Myocyte (in vitro differentiated cells): ENCODE results near the gene ZBTB25. TPM values are rescaled to one million over a fixed set of nuclear protein-coding genes. Genes with fewer than 3 reads are reported as not detected.

Experiments
- DNase-seq: peaks from one replicate; pipeline ENCODE4 v3.0.0-alpha.2; 2012; ENCODE audit warnings: low read depth
- total RNA-seq: library from RNA; depleted of rRNA; stranded (reverse); fragments of >200 nt; gene quantifications from 2 replicates; pipeline ENCODE4 v1.2.3, GENCODE V29; 2014

The ZBTB25 gene
- total RNA-seq, 1 donor from 2014 or later = 5.5 TPM

DNA sequence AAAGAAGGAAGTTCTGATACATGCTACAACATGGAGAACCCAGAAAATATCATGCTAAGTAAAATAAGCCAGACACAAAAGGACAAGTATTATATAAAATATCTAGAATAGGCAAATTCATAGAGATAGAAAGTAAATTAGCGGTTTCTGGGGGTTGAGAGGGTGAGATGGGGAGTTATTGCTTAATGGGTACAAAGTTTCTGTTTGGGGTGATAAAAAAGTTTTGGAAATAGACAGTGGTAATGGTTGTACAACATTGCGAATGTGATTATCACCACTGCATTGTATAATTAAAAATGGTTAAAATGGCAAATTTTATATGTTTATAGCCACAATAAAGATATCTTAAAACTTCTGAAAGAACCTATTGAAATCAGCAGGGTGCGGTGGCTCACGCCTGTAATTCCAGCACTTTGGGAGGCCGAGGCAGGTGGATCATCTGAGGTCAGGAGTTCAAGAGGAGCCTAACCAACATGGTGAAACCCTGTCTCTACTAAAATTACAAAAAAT, 15.0 kb downstream of the ZBTB25 start:
- no peak for DNase-seq

- peak; percentile 46 for DNase-seq
These were observed 24.9 kb downstream of the ZBTB25 start for GRCh38 chr14:64478634-64479250.

- no peak for DNase-seq
These were observed 27.2 kb downstream of the ZBTB25 start for GRCh38 chr14:64476438-64476837.

- DNase-seq = no peak
These were observed 27.9 kb downstream of the ZBTB25 start for GRCh38 chr14:64475585-64476273.

- no peak for DNase-seq
These were observed 28.9 kb downstream of the ZBTB25 start for GRCh38 chr14:64474698-64475097.

DNA sequence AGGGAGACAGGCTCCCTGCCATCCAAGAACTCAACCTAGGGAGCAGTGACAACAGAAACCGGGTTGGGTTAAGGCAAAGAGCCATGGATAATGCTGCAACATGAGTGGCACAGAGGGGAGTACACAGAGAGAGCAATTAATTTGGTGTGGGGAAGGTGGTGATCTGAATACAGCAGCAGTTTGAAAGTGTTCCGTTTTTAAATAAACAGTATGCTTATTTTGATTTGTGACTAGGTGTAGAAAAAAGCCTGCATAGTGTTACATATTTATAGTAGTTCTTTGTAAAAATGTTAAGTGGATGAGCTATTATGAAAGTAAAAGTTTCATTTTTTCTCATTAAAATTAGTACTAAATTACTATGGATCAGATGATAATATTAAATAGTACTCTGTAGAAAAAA, 29.6 kb downstream of the ZBTB25 start:
- no peak for DNase-seq

GRCh38 chr14:64468451-64468850, 35.2 kb downstream of the ZBTB25 start:
- no peak for DNase-seq

DNA sequence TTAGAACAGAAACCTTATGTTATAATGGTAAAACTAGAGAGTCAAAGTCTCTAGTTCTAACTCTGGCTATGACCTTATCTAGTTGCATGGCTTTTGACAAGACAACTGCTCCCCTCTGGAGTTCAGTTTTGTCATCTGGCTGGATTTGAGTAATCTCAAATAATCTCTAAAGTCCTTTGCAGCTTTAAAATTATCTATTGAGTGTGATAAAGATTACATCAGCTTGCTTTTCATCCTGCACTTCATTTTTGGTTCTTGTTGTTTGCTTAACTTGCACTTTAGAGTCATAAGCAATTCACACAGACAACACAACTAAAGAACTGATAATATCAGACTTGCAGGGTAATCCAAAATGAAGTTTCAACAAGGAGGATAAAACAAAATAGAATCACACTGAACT, 36.1 kb downstream of the ZBTB25 start:
- no peak for DNase-seq

DNA sequence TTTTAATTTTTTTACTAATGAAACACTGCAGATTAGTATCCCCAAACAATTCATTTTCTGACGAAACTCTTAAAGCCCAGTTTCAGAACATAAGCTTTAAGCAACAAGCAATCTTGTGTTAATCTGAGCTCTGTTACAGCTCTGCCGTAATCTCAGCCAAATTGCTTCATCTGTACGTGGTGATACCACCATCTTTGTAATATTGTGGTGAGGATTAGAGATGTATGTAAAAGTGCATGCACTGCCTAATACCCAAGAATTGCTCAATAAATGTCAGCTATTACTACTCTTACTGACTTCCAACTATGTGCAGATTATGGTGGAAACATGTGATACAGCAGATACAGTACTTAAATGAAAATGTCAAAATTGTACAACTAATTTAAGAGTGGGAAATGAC, 36.5 kb downstream of the ZBTB25 start:
- DNase-seq = no peak

DNA sequence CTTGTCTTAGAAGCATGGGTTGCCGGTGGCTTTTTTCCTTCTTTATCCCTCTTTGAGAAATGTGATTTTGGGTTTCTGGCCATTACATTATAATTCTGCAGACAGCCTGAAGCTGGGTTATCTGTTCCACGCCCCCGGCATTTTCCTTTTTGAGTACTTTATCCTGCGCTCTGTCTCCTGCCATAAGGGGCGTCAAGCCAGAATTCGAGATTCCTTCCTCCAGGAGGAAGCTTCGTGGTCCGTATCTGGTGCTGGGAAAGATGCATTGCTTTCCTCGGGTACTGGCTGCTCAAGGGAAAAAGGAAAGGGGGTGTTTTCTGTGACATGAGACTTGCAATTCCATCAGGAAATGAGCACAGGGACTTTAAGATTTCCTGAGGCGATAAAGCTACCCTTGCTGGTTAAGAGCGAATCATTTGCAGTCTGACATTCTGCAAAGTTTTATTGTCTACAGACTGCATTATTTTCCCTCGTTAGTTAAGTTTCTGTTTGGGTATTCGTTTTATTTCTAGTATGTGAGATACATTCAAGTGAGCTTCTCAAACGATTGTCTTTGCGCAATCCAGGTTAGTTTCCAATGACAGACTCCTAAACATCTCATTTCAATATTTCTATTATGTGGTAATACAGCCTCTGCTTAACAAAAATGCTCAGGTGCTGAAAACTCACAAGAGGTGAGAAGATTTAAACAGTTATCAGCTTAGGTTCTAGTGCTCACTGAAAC, 37.6 kb downstream of the ZBTB25 start:
- DNase-seq = peak; percentile 31

GRCh38 chr14:64465191-64465822, 38.3 kb downstream of the ZBTB25 start, which contains the start of gene AKAP5:
TSS of gene AKAP5 (plus strand) at chr14:64465499. CDS start at chr14:64468395, 2,896 bp downstream.
- peak; percentile 39 for DNase-seq

- DNase-seq = no peak
These were observed 39.0 kb downstream of the ZBTB25 start for GRCh38 chr14:64464651-64465050.

DNA sequence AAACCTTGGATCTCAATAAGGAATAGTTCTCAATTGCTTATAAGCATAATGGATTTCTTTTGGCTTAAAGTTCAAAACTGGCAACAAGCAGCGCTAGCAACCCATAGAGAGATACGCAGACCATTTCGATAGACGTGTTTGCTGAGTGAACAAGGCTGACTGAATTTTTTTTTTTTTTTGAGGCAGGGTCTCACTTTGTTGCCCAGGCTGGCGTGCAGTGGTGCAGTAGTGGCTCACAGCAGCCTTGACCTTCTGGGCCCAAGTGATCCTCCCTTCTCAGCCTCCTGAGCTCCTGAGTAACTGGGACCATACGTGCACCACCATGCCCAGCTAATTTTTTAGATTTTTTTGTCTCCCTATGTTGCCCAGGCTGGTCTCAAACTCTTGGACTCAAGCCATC, 39.8 kb downstream of the ZBTB25 start:
- no peak for DNase-seq

DNA sequence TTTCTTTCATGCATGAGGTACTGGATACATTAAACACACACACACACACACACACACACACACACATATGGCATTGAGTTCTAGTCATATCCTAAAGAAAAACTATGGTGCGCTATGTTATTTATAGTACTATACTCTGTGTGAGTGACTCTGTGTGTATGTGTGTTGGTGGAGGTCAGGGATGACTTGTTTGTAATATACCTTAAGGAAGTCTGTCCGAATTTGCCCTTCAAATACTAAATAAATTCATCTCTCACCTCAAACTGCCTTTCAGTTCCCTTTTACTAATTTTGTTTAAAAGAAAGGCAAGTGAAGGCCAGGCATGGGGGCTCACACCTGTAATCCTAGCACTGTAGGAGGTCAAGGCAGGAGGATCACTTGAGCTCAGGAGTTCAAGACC, 40.4 kb downstream of the ZBTB25 start:
- DNase-seq = no peak

GRCh38 chr14:64461221-64461620, 42.4 kb downstream of the ZBTB25 start:
- no peak for DNase-seq

- no peak for DNase-seq
These were observed 44.1 kb downstream of the ZBTB25 start for GRCh38 chr14:64459405-64460136.

- DNase-seq = no peak
These were observed 49.0 kb downstream of the ZBTB25 start for GRCh38 chr14:64454671-64455070.

DNA sequence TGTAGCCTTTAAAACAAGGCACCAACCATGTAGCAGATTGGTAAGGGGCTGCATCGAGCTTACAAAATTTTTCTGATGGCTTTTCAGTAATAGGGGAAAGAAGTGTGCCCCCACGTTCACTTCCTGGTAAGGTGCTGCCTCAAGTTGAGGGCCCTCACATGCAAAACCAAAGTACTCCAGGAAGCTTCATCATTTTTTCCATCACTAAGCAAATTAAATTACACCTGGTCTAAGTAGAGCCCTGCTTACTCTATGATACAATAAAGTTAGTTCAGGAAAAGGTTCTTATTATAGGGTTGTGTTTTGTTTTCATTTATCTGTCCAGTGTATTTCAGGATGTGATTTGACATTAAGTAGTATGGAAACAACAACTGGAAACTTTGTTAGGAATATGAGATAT, 53.4 kb downstream of the ZBTB25 start:
- no peak for DNase-seq

DNA sequence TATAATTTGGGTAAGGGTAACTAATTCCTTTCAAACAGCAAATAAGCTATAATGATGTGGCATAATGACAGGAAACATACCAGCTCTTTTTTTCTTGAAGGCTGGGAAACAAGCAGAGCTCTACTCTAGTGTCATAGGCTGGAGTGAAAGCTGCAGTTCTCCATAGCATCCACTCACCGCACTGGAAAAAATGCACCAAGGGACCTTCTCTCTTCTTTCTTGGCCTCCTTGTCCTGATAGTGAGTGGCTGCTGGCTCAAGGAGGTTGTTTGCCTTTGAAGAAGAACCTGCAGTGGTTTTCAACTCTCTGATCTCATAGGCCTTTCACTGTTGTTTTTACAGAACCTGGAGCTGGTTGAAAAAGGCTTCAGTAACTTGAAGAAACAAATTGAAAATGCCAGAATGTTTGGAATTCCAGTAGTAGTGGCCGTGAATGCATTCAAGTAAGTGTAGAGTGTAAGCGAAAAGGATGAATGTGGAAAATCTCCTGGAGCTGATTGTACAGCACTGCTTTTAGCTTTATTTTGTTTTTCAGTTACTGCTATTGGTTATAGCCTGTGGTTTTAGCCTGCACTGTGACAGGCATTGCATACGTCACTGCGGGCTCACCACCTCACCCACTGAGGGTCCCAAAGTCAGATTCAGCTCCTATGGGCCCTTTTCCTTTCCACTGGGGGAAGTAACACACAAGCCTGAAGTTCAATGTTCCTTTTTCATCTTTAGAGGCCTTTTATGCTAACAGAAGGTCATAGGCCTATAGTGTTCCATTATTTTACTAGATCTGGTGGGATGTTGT, 55.6 kb downstream of the ZBTB25 start:
- DNase-seq = no peak
